ENCODE results near the gene S100A6.

The S100A6 gene

GRCh38 chr1:153544453-153545066, 8.8 kb upstream of the S100A6 start:
- no peak for DNase-seq

DNA sequence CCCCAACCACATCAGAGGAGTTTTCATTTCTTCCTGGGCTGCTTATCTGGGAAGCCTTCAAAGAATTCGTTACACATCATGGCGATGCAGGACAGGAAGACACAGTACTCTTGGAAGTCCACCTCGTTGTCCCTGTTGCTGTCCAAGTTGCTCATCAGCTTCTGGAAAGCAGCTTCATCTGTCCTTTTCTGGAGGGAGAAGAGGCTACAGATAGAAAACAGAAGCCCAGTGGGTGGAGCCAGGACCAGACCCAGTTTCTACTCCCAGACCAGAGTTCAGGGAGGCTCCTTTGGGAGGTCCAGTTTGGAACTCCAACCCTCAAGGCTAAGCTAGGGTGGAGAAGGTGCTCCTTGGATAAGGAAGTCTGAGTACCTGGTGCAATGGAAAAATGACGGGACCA, 7.9 kb upstream of the S100A6 start:
- DNase-seq, result no peak

- DNase-seq, result no peak
Measured at GRCh38 chr1:153542956-153543711, 7.3 kb upstream of the S100A6 start.

DNA sequence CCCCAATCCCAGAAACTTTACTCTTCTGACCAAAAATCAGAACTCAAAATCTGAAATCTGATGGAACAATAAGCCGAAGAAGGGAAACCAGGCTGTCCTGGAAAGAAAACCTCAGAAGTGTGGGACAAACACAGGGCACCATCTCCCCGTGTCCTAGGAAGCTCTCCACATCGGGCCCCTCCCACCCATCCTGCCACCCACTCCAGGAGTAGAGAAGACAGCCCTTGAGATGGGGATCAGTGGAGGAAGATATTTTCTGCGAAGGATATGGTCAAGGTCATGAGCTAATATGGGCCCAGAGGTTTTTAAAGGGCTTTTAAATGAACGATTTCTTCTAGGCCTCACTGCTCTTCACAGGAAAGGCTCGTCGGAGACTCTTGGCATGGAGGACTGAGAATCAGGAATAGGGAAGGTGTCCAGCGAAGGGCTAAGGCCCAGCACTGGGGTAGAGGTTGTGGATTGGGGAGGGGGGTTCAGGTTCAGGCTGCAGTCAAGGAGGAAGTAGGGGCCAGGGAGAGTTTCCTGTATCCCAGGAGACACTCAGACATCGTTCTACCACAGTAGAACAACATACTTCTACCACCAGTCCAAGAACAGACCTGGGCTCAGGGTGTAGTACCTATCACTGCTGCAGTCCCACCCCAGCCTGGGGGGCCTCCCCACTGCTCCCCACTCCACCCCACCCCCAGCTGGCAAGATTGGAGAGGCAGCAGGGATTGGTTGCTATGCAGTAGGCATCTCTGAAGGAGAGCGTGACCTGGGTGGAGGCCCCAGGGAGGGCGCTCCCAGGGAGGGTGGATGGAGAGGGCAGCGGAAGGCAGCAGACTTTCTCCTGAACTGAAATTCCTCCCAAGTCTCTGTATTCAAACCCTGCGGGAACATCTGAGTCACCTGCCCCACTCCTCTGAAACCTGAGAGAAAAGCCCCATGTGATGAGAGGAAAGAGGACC, 6.1 kb upstream of the S100A6 start:
- DNase-seq, result no peak

DNA sequence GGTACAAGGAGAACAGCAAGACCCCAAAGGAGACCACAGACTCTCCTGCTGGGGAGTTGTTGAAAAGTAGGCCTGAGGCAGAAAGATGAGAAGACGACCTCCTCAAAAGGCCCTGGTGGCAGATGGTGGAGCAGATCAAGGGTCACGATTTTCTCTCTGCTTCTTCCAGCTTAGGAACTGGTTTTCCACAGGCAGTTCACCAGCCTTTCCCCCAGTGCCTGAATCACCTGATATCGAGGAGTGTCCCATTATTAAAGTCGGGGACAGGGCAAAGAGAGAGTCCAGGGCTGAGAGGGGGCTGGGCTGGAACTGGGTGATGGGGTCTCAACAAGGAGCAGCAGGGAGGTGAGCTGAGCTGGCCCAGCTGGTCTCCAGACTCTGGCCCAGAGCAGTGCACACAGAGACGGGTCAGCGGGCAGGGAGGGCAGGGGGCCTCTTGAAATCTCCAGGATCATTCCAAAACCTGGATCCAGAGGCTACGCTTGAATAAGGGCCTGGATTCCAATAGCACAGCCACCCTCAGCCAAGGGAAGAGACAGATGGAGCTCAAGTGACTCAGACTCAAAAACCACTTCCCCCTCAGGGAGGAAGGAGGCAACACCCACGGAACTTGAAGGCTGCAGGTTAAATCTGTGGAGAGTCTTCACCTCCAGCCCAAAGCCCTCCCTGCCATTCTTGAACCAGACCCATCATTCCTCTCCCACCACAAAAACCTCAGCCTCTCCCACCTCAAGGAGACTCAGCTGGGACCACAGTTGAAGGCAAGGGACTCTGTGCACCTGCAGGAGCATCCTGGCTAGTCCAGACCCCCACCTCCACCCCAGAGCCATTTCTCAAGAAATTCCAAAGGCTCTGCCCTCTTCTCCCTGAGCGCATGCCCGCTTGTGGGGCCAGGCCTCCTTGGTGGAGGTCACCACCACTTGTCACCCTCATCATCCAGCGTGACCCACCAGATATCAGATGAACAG, 4.9 kb upstream of the S100A6 start, which contains the start of gene S100A5:
Gene S100A5, minus strand, starts transcription at position 541 of the 968 bp plus-strand sequence. CDS start 743 bp downstream, outside the sequence.
- peak; percentile 49 to 57 for DNase-seq

- DNase-seq, result no peak
Measured at GRCh38 chr1:153539395-153540093, 3.8 kb upstream of the S100A6 start.

DNA sequence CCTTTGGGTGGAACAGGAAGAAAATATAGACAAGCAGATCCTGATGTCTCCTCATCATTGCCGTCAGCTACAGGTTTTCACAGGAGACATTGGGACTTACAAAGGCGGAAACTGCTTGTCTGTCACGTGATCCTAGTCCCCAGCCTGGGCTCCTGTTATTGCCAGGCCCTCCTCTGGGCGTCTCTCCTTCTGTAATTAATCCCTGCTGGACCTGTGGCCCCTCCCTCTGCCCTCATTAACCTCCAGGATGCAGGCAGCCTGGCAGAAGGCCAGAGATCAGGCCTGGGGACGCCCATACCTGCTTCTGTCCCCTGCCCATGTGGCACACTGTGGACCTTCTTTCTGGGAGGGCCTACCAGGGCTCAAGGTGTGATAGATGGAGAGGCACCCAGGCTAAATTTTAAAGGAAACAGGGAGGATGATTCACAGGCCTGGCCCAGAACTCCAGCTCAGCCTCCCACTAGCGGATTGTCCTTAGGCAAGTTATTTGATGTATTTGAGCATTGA, 2.6 kb upstream of the S100A6 start:
- DNase-seq, result no peak

GRCh38 chr1:153537376-153537730, 1.6 kb upstream of the S100A6 start:
- no peak for DNase-seq

- DNase-seq, result no peak
Measured at GRCh38 chr1:153536671-153537375, 1.0 kb upstream of the S100A6 start.

- peak; percentile 65 to 67 for DNase-seq
Measured at GRCh38 chr1:153536012-153536670, 350 bp upstream of the S100A6 start.

DNA sequence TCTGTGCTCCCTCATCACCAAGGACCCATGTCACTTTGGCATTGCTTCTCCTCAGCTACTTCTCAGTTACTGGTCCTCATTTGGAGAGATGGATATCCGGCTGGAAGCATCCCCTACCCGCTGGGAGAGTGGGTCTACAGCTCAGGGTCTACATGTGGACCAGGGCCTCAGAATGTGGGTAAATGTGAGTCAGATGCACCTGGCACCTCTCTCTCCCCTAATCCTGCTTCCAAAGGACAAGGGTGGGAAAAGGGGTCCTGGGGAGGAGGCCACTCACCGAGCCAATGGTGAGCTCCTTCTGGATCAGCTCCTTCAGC, 908 bp downstream of the S100A6 start:
- no peak for DNase-seq

GRCh38 chr1:153534226-153534924, 1.4 kb downstream of the S100A6 start:
- no peak for DNase-seq

DNA sequence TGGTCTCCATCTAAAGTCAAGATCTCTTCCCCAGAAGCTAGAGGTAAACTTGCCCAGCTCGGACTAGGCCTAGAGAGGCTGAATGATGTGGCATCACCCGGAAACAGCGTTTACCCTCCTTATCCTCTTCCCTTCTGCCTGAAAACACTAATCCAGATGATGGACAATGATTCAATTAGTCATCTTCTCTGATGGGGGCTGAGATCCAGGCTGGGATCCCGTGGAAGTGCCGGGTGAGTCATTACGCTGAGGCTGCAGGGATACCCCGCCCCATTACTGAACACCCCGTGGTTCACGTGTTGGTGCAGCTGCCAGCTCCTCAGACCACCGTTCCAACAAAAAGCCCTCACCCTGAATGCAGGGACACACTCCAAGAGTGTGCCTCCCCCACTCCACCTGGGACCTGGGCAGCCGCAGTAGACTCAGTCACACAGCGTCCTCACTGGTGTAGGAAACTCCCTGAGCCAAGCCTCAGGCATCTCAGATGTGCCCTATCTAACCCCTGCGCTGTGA, 2.0 kb downstream of the S100A6 start:
- DNase-seq, result no peak

GRCh38 chr1:153532769-153533599, 2.8 kb downstream of the S100A6 start:
- peak; percentile 72 for DNase-seq

DNA sequence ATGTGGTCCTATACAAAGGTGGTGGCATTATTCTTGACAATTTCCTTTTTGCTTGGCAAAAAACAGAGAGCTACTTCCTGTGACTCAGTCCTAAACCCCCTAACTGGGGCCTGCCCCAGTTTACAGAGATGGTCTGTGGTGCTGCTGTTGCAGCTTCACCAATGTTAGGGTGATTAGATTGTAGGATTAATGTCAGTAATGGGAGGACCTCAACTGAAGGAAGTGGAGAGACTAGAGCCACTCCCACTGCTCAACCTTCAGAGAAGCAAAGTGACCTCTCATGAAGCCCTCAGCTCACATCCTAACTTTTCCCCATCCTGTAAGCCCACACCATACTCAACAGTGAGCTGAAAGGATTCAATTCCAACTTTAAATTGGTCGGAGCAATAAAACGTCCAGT, 3.6 kb downstream of the S100A6 start:
- peak; percentile 25 to 26 for DNase-seq

DNA sequence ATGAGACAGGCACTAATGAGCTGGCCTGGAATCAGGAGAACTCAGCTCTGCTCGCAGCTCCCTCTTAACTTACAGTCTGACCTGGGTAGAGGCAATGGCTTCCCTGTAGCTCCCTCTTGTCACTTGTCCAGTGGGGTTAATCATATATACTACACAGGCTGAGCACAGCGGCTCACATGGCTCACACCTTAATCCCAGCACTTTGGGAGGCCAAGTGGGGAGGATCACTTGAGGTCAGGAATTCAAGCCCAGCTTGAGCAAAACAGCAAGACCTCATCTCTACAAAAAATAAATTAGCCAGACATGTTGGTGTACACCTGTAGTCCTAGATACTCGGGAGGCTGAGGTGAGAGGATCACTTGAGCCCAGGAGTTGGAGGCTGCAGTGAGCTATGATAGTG, 4.2 kb downstream of the S100A6 start:
- no peak for DNase-seq

DNA sequence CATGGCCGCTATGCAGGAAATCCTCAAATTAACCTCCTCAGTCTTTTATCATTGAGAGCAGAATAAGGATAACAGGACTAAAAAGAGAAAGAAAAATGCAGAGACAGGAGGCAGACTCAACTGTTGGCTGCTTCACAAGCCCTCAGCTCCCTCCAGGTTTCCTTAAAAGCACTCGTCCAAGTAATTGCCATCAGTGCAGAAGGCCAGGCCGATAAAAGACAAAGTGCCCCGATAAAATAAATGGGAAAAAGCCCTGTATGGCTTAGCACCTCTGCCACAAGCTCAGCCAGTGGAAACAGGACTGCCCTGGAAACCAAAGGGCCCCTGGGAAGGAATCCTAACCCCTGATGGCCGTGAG, 8.1 kb downstream of the S100A6 start:
- DNase-seq, result no peak

- DNase-seq, result no peak
Measured at GRCh38 chr1:153527023-153527682, 8.6 kb downstream of the S100A6 start.
